Heart left ventricle (tissue), 16 donors: Measurements from ENCODE around the gene TBC1D5. TPM values are rescaled to one million over a fixed set of nuclear protein-coding genes. Genes with fewer than 3 reads are reported as not detected.
"Not testable (repeated sequence)": the region's sequence is repeated elsewhere in the genome, so short reads cannot be mapped to it uniquely, and the experiment has no call there.

ENCODE experiments used
- ATAC-seq, 4 donors: fragments of 200-7000 bp; cut with Tn5 transposase; one replicate each; pipeline ENCODE4 v1.9.1; 2020 to 2022; ENCODE audit warnings: moderate library complexity in 4 of 4, mild to moderate bottlenecking in 3 of 4, moderate number of reproducible peaks in 1 of 4
- DNase-seq, 5 donors: peaks; one replicate each; pipeline ENCODE4 v3.0.0-alpha.2; 2020
- H3K27ac ChIP-seq, 12 donors: fragments of 200-600 bp; sonication (generic) in 4 of 12; one replicate each; pipeline versions ENCODE4 v1.5.0 to v1.8.0; 2016 to 2022; ENCODE audit warnings: mild to moderate bottlenecking in 2 of 12
- H3K27me3 ChIP-seq, 9 donors: fragments of 200-600 bp; sonication (generic) in 2 of 9; one replicate each; pipeline versions ENCODE4 v1.5.1 to v1.8.0; 2016 to 2022; ENCODE audit warnings: mild to moderate bottlenecking in 3 of 9
- H3K36me3 ChIP-seq, 9 donors: fragments of 200-600 bp; sonication (generic) in 2 of 9; one replicate each; pipeline versions ENCODE4 v1.5.0 to v1.8.0; 2018 to 2022; ENCODE audit warnings: mild to moderate bottlenecking in 2 of 9
- H3K4me1 ChIP-seq, 12 donors: fragments of 200-600 bp; sonication (generic) in 4 of 12; one replicate each; pipeline versions ENCODE4 v1.5.0 to v1.8.0; 2016 to 2022; ENCODE audit warnings: mild to moderate bottlenecking in 3 of 12
- H3K4me3 ChIP-seq, 12 donors: fragments of 200-600 bp; sonication (generic) in 4 of 12; one replicate each; pipeline versions ENCODE4 v1.5.0 to v1.8.0; 2017 to 2022; ENCODE audit warnings: mild to moderate bottlenecking in 9 of 12, moderate library complexity in 4 of 12
- H3K9me3 ChIP-seq, 12 donors: fragments of 200-600 bp; sonication (generic) in 4 of 12; one replicate each; pipeline versions ENCODE4 v1.5.0 to v1.8.0; 2016 to 2022; ENCODE audit warnings: mild to moderate bottlenecking in 1 of 12
- CTCF ChIP-seq, 12 donors: fragments of 200-600 bp; sonication (generic) in 4 of 12; IDR thresholded peaks; one replicate each; pipeline versions ENCODE4 v1.5.0 to v1.8.0; 2018 to 2022; ENCODE audit warnings: antibody characterized with exemption in 12 of 12, mild to moderate bottlenecking in 5 of 12
- POLR2A ChIP-seq, 2 donors: fragments of 450-650 bp; IDR thresholded peaks; one replicate each; pipeline ENCODE4 v1.6.1; 2017; ENCODE audit warnings: antibody characterized with exemption in 2 of 2, mild to moderate bottlenecking in 2 of 2, moderate library complexity in 2 of 2
- WGBS, 4 donors: extraction: QIAGEN DNeasy Blood & Tissue Kit in 2 of 4; methylation state at CpG; one replicate each; pipeline versions ENCODE4 v1.1.5 to v1.1.7; 2013 to 2018; 5-methylcytosine and 5-hydroxymethylcytosine counted together
- intact Hi-C, 10 donors: fragments of 100-400 bp; cut with DNase I; formaldehyde crosslinking; loops; one replicate each; pipeline versions ENCODE4 v1.11.1 to v1.14.2; 2022
- polyA plus RNA-seq, 2 donors: library from polyadenylated mRNA; stranded (reverse); fragments of 200-250 nt; gene quantifications; one replicate each; pipeline ENCODE4 v1.2.3, GENCODE V29; 2013
- total RNA-seq, 9 donors: library from RNA; depleted of rRNA in 2 of 9; stranded (reverse); fragments of >200 nt in 2 of 9; fragmentation: NEBNext Ultra II Directional in 3 of 9; extraction: Animal tissue kit (Norgen Biotek cat#: 25700) in 3 of 9; gene quantifications; one replicate each; pipeline versions ENCODE4 v1.1.0 to v1.2.4, GENCODE V29; 2016 to 2023
- donor health status: ischemic (EF 13 %, LVEDD 7.1; RV severe dilation, severe dysfunction).
- donor health status: healthy with polysubstance abuse.
- donor health status: DM: no; HTN: yes; CAD: no.
- donor health status: DM: no; HTN: no; CAD: no.
- donor health status: ischemic (EF 25% LVEDD 6.9; RV normal size, moderate dysfunction).
- donor health status: ischemic (EF 25% LVEDD 5.7; RV mildly dilated, moderate dysfunction).
- donor health status: healthy.
- donor health status: DM: yes; HTN: yes; CAD: no.
- donor health status: ischemic (EF 35%, LVEDD 5.7; RV mildly dilated, moderate dysfunction).
- donor health status: nonischemic (EF 11% LVEDD 7.7; RV severe dilation, severe dysfunction).
- donor health status: DM: yes; HTN: yes; CAD: no.
- donor health status: PGD.
- donor health status: ischemic (EF 29% LVEDD 5.4; RV normal size, mild dysfunction).
- donor health status: nonischemic (EF 23%, LVEDD 6.1; RV moderate dilation, normal function).

TBC1D5 gene
- total and polyA plus RNA-seq, 11 donors, result 5.8 to 48.3 (median 31.1) TPM

- peaks cover 0 to 10% (median 0%) of the 10 kb centered on the region in 12 donors for H3K4me1 ChIP-seq
- intact Hi-C loops, result no loop called here
- H3K36me3 ChIP-seq, result no peaks in the 10 kb centered on the region
- H3K4me3 ChIP-seq, result no peak overlapping the region
- TF ChIP-seq CTCF (IDR thresholded peaks at IDR 0.05) (peak in 1 of 12 donors; percentile 13), POLR2A (IDR thresholded peaks at IDR 0.05) (no peak)
- peaks cover 0 to 20% (median under 1%) of the 10 kb centered on the region in 12 donors for H3K9me3 ChIP-seq
- no peaks in the 10 kb centered on the region for H3K27me3 ChIP-seq
- peak in 1 of 5 donors; percentile 29 for DNase-seq
- peak in 3 of 4 donors; percentile 34 to 65 (median 46) for ATAC-seq
- H3K27ac ChIP-seq, result no peak overlapping the region
- WGBS, 4 donors, result 71 to 79% (median 75%) methylated on average over 9 to 11 of the region's 11 CpGs
Measured at GRCh38 chr3:17494117-17494809, 248.2 kb downstream of the TBC1D5 start.

- TF ChIP-seq CTCF (IDR thresholded peaks at IDR 0.05) (no peak), POLR2A (IDR thresholded peaks at IDR 0.05) (no peak)
- H3K9me3 ChIP-seq, result peaks cover 0 to 30% (median 2%) of the 10 kb centered on the region in 12 donors
- 54 to 69% (median 59%) methylated on average over 4 of the region's 4 CpGs for WGBS, 4 donors
- intact Hi-C loops, result no loop called here
- no peaks in the 10 kb centered on the region for H3K36me3 ChIP-seq
- no peak for DNase-seq
- H3K27ac ChIP-seq, result no peak overlapping the region
- no peak overlapping the region for H3K4me3 ChIP-seq
- H3K27me3 ChIP-seq, result no peaks in the 10 kb centered on the region
- no peak for ATAC-seq
- peaks cover 0 to 10% (median 0%) of the 10 kb centered on the region in 12 donors for H3K4me1 ChIP-seq
Measured at GRCh38 chr3:17491601-17492000, 250.8 kb downstream of the TBC1D5 start.

- H3K36me3 ChIP-seq, ATAC-seq: not testable (repeated sequence)
- WGBS, 4 donors, result 57 to 80% (median 77%) methylated on average over 1 of the region's 1 CpG
Measured at GRCh38 chr3:17491190-17491589, 251.2 kb downstream of the TBC1D5 start.

GRCh38 chr3:17489139-17489538 is 253.3 kb downstream of the TBC1D5 start:
- H3K9me3 ChIP-seq, result peaks cover 0 to 30% (median 2%) of the 10 kb centered on the region in 12 donors
- TF ChIP-seq POLR2A (IDR thresholded peaks at IDR 0.05) (no peak), CTCF (IDR thresholded peaks at IDR 0.05) (no peak)
- ATAC-seq (no peak), DNase-seq (no peak)
- H3K4me3 ChIP-seq, result no peak overlapping the region
- H3K27ac ChIP-seq, result no peak overlapping the region
- H3K36me3 ChIP-seq, result no peaks in the 10 kb centered on the region
- no peaks in the 10 kb centered on the region for H3K27me3 ChIP-seq
- H3K4me1 ChIP-seq, result peaks cover 0 to 4% (median 0%) of the 10 kb centered on the region in 12 donors
- intact Hi-C loops, result no loop called here

More at GRCh38 chr3:17491190-17491589, 251.2 kb downstream of the TBC1D5 start:
- H3K27ac ChIP-seq, intact Hi-C loops, H3K27me3 ChIP-seq, DNase-seq, H3K4me3 ChIP-seq: not testable (repeated sequence)
- Histone ChIP-seq H3K4me1 (peaks cover 0 to 10% (median 0%) of the 10 kb centered on the region in 12 donors), H3K9me3 (peaks cover 0 to 30% (median 2%) of the 10 kb centered on the region in 12 donors)
